BE2C (cell line): ENCODE results near the gene KDELR1.

Experiments
- DNase-seq: peaks from one replicate; pipeline ENCODE4 v3.0.0-alpha.2; 2020
- H3K27me3 ChIP-seq: fragments of 250-450 bp; sonication (Bioruptor Pico); 2 replicates; pipeline ENCODE4 v1.5.1; 2020; ENCODE audit warnings: mild to moderate bottlenecking
- H3K36me3 ChIP-seq: fragments of 250-450 bp; sonication (Bioruptor Pico); 2 replicates; pipeline ENCODE4 v1.5.1; 2020; ENCODE audit warnings: mild to moderate bottlenecking
- H3K4me1 ChIP-seq: fragments of 250-450 bp; sonication (Bioruptor Pico); 2 replicates; pipeline ENCODE4 v1.5.1; 2020
- H3K4me3 ChIP-seq: 2 replicates; pipeline ENCODE4 v1.5.1; 2011; ENCODE audit warnings: low read depth, low read length
- H3K9me3 ChIP-seq: fragments of 250-450 bp; sonication (Bioruptor Pico); 2 replicates; pipeline ENCODE4 v1.5.1; 2020
- TF ChIP-seq, protein P1 (sequence below): IDR thresholded peaks from 2 replicates; pipeline ENCODE4 v1.5.1; 2012; ENCODE audit warnings: mild to moderate bottlenecking, low read depth, low read length

The KDELR1 gene

DNA sequence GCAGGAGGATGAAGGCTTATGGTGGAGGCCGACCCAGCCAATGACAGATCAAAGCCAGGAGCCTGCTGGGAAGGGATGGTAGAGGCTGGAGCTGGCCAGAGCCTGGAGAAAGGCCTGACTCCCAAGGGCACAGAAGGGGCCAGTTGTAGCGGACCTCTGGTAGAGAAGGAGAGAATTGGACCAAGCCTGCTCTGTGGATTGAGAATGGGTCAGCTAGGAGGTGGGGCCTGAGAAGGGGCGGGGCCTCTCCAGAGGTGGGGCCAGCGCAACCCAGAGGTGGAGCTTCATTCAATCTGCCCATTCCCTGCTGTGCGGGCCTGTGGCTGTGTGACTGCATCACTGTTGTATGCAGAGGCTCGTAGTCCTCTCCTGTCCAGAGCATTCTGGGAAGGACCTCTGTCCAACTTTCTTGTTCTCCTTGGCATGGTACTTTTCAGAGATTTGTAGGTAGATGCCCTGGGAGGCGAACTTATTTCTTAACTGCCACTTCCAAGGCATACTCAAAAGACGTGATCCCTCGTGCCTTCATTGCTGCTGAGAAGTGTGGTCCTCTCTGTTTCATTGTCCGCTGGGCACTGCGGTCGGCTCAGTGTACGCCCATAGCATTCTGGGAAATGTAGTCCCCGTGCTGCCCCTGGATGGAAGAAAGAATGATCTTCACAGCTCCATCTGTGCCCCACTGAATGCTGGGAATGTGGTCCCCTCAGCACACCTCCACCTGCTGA lies 8.8 kb upstream of the KDELR1 start:
- H3K4me3 ChIP-seq: peak overlapping the region; percentile 25; the same call in 1 of the 2 replicates
- DNase-seq: peak; percentile 63

DNA sequence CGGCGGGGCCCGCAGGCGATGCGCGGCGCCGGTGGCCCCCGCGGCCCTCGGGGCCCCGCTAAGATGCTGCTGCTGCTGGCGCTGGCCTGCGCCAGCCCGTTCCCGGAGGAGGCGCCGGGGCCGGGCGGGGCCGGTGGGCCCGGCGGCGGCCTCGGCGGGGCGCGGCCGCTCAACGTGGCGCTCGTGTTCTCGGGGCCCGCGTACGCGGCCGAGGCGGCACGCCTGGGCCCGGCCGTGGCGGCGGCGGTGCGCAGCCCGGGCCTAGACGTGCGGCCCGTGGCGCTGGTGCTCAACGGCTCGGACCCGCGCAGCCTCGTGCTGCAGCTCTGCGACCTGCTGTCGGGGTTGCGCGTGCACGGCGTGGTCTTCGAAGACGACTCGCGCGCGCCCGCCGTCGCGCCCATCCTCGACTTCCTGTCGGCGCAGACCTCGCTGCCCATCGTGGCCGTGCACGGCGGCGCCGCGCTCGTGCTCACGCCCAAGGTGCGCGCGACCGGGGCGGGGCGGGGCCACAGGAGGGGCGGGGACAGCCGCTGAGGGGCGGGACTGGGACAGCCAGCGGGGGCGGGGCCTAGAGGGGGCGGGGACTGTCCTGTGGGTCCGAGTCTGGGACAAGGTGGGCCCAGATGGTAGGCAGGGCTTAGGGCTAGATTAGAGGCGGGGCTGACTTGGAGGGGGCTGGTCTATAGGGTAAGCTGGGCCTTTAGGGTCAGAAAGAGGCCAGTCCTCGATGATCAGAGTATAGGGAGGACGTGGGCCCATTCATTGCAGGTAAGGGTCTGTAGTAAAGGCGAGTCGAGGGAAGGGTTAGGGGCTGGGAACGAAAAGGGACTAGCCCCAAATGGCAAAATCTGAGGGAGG lies 7.3 kb upstream of the KDELR1 start:
- no peaks in the 10 kb centered on the region for H3K9me3 ChIP-seq
- peaks cover 15% of the 10 kb centered on the region for H3K4me1 ChIP-seq
- peak overlapping the region; percentile 55 for H3K4me3 ChIP-seq
- peak; percentile 94 for DNase-seq
- TF ChIP-seq, protein P1, sequence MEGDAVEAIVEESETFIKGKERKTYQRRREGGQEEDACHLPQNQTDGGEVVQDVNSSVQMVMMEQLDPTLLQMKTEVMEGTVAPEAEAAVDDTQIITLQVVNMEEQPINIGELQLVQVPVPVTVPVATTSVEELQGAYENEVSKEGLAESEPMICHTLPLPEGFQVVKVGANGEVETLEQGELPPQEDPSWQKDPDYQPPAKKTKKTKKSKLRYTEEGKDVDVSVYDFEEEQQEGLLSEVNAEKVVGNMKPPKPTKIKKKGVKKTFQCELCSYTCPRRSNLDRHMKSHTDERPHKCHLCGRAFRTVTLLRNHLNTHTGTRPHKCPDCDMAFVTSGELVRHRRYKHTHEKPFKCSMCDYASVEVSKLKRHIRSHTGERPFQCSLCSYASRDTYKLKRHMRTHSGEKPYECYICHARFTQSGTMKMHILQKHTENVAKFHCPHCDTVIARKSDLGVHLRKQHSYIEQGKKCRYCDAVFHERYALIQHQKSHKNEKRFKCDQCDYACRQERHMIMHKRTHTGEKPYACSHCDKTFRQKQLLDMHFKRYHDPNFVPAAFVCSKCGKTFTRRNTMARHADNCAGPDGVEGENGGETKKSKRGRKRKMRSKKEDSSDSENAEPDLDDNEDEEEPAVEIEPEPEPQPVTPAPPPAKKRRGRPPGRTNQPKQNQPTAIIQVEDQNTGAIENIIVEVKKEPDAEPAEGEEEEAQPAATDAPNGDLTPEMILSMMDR: no peak
- no peaks in the 10 kb centered on the region for H3K36me3 ChIP-seq
- peaks cover 36% of the 10 kb centered on the region for H3K27me3 ChIP-seq

More for the DNA sequence above, 8.8 kb upstream of the KDELR1 start:
- no peaks in the 10 kb centered on the region for H3K9me3 ChIP-seq
- H3K4me1 ChIP-seq: peaks cover 13% of the 10 kb centered on the region
- TF ChIP-seq, protein P1: no peak
- H3K27me3 ChIP-seq: peaks cover 23% of the 10 kb centered on the region
- H3K36me3 ChIP-seq: no peaks in the 10 kb centered on the region

DNA sequence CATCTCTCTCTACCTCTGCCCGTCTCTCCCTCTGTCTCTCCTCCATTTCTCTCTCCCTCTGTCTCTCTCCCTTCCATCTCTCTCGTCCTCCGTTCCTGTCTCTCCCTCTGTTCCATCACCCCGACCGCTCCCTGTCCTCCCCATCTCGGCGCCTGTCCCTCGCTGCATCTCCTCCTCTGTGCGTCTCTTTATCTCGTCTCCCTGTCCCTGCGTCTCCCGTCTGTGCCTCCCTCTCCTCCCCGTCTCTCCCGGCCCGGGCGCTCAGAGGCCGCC lies 6.7 kb upstream of the KDELR1 start:
- Histone ChIP-seq H3K4me1 (peaks cover 17% of the 10 kb centered on the region), H3K36me3 (no peaks in the 10 kb centered on the region), H3K27me3 (peaks cover 39% of the 10 kb centered on the region), H3K4me3 (peak overlapping the region; percentile 55), H3K9me3 (no peaks in the 10 kb centered on the region)
- TF ChIP-seq, protein P1: no peak
- no peak for DNase-seq

DNA sequence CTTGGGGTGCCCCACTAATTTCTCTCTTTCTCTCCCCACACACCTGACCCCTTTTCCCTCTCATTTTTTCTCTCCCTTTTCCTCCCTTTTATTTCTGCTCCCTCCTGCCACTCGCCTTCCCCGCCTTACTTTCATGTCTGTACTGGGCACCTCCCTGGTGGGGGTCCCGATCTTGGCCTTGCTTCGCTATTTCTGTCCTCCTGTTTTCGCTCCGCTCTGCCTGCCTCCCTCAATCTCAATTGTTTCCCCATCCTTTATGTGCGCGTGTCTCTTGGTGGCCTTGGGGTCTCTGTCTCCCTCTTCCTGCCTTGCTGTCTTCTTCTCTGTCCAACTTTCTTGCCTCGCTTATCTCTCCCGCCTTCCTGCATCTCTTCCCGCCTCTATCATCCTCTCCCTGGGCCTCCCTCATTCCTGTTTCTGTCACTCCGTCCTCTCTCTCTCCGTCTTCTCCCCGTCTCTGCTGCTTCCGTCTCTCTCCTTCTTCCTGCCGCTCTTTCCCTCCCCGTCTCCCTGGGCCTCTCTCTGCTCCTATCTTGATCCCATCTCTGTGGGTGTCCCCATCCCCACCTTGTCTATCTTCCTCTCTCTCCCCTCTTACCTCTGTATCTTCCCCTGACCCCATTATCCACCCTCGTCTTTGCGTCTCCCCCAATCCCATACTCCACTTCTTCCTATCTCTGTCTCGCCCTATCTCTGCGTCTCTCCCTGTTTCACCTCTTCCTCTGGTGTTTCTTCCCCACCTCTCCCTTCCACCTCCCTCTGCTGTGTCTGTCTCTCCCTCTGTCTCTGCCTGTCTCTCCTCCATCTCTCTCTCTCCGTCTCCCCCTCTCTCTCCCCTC lies 6.1 kb upstream of the KDELR1 start:
- Histone ChIP-seq H3K9me3 (no peaks in the 10 kb centered on the region), H3K27me3 (peaks cover 39% of the 10 kb centered on the region), H3K4me3 (peak overlapping the region; percentile 55), H3K4me1 (peaks cover 17% of the 10 kb centered on the region), H3K36me3 (no peaks in the 10 kb centered on the region)
- DNase-seq: no peak
- TF ChIP-seq, protein P1: no peak

DNA sequence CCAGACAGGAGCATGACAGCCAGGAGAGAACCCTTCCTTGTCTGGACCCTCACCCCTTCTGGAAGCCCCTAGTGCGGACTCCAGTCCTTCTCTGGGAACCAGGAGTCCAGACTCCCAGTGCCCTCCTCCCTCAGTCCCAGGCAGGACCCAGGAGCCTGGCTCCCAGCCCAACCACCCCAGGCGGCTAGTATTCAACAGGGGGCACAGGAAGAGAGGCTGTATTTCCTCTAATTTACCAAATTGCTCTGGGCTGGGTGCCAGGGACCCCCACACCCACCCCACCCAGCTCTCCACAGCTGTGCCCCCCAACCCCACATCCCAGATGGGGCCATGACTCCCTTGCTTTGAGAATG lies 5.4 kb upstream of the KDELR1 start:
- TF ChIP-seq, protein P1: no peak
- H3K9me3 ChIP-seq: no peaks in the 10 kb centered on the region
- no peak overlapping the region for H3K4me3 ChIP-seq
- H3K4me1 ChIP-seq: peaks cover 17% of the 10 kb centered on the region
- no peaks in the 10 kb centered on the region for H3K36me3 ChIP-seq
- peaks cover 39% of the 10 kb centered on the region for H3K27me3 ChIP-seq
- DNase-seq: no peak
